Omental fat pad (tissue), 4 donors: ENCODE measurements around the gene GOPC. TPM values are rescaled to one million over a fixed set of nuclear protein-coding genes. Genes with fewer than 3 reads are reported as not detected.

ENCODE experiments used
- ATAC-seq: fragments of 150-250 bp; one replicate; pipeline ENCODE4 v1.9.1; 2016; ENCODE audit warnings: mild to moderate bottlenecking, moderate library complexity; ENCODE audit not compliant: low FRiP score
- DNase-seq: peaks from one replicate; pipeline ENCODE4 v3.0.0-alpha.2; 2019; ENCODE audit warnings: low spot score
- CTCF ChIP-seq, 3 donors: fragments of 450-650 bp; IDR thresholded peaks; one replicate each; pipeline ENCODE4 v1.5.1; 2016 to 2017; ENCODE audit warnings: antibody characterized with exemption in 3 of 3, mild to moderate bottlenecking in 3 of 3, moderate library complexity in 2 of 3
- total RNA-seq, 4 donors: library from RNA; depleted of rRNA; stranded (reverse); fragments of >200 nt; gene quantifications; one replicate each; pipeline ENCODE4 v1.1.0, GENCODE V29; 2016

GOPC gene
- total RNA-seq, 4 donors from 2014 or later, result 15.0 to 25.7 (median 17.0) TPM

DNA sequence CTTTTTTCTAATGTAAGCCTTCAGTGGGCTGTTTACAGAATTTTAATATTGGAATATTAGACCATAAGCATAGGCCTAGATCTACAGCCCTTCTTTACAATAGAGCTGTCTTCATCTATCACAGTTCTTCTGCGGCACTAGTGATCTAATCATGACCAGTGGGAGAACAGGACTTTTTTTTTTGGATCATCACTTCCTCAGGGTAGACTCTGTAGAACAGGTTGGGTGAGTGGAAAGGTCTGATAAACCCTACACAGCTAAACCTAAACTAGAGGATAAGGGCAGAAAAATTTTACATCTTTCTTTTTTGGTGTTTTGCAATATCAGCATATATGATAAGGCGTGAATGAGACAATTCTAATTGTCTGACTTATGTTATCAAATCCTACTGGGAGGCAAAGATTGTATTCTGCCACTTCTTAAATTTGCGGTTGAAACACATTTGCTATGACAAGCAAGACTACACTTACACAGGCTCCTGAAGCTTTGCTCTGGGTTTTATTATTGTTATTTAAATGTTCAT, 52.2 kb downstream of the GOPC start:
- ATAC-seq (no peak), DNase-seq (no peak)
- no peak for TF ChIP-seq CTCF (IDR thresholded peaks at IDR 0.05)

DNA sequence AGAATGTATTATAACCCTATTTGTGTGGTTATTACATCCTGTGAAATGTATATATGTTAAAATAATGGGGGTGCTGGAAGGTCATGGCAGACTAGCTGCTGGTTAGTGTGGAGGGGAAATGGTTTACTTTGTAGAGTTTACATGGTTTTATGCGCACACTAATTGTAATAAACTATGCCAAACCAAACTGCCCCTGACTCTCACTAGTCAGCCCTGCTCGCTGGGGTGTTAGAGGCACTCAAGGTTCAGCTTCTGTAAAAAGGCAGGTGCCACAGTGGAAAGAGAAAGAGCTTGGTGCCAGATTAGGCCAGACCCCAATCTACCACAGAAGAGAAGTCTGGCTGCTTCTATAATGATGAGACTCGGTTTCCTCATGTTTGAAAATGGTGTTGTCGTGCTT, 52.7 kb downstream of the GOPC start:
- DNase-seq (no peak), ATAC-seq (no peak)
- TF ChIP-seq CTCF (IDR thresholded peaks at IDR 0.05), result no peak

GRCh38 chr6:117548797-117549301, 53.5 kb downstream of the GOPC start:
- DNase-seq (no peak), ATAC-seq (no peak)
- no peak for TF ChIP-seq CTCF (IDR thresholded peaks at IDR 0.05)

DNA sequence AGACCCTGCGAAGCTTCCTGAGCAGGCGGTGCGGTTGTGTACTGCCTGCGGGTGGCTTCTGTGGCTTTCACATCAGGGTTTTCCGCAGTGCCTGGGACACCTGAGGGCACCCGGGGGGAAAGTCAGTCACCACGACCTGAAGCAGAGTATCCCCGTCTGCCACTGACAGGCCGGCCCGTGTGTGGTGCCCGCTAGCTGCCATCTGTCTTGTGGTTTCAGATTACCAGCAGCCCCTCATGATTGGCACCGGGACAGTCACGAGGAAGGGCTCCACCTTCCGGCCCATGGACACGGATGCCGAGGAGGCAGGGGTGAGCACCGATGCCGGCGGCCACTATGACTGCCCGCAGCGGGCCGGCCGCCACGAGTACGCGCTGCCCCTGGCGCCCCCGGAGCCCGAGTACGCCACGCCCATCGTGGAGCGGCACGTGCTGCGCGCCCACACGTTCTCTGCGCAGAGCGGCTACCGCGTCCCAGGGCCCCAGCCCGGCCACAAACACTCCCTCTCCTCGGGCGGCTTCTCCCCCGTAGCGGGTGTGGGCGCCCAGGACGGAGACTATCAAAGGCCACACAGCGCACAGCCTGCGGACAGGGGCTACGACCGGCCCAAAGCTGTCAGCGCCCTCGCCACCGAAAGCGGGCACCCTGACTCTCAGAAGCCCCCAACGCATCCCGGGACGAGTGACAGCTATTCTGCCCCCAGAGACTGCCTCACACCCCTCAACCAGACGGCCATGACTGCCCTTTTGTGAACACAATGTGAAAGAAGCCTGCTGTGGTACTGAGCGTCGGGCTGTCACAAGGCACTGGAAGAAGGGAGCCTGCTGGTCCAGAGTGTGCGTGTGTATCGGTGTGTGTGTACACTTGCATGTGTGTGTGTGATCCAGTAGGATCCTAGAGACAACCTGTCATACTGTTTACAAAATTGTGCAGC, 54.4 kb downstream of the GOPC start:
- DNase-seq (no peak), ATAC-seq (peak; percentile 77)
- no peak for TF ChIP-seq CTCF (IDR thresholded peaks at IDR 0.05)

- no peak for ATAC-seq
- DNase-seq, result no peak
Measured at GRCh38 chr6:117546674-117547073, 55.6 kb downstream of the GOPC start.

GRCh38 chr6:117545161-117545595, 57.1 kb downstream of the GOPC start:
- ATAC-seq, result no peak
- TF ChIP-seq CTCF (IDR thresholded peaks at IDR 0.05), result no peak
- no peak for DNase-seq

More at GRCh38 chr6:117546674-117547073, 55.6 kb downstream of the GOPC start:
- TF ChIP-seq CTCF (IDR thresholded peaks at IDR 0.05), result no peak
